Upper lobe of right lung (tissue), 1 donor: ENCODE data around the gene HDAC4. TPM values are rescaled to one million over a fixed set of nuclear protein-coding genes. Genes with fewer than 3 reads are reported as not detected.

Source experiments
- ATAC-seq: fragments of 200-7000 bp; cut with Tn5 transposase; one replicate; pipeline ENCODE4 v1.9.1; 2020; ENCODE audit warnings: mild to moderate bottlenecking, moderate library complexity
- DNase-seq: peaks from one replicate; pipeline ENCODE4 v3.0.0-alpha.2; 2020
- H3K27ac ChIP-seq: fragments of 200-600 bp; one replicate; pipeline ENCODE4 v1.8.0; 2022
- H3K27me3 ChIP-seq: fragments of 200-600 bp; one replicate; pipeline ENCODE4 v1.8.0; 2022; ENCODE audit warnings: mild to moderate bottlenecking
- H3K36me3 ChIP-seq: fragments of 200-600 bp; one replicate; pipeline ENCODE4 v1.8.0; 2022
- H3K4me1 ChIP-seq: fragments of 200-600 bp; one replicate; pipeline ENCODE4 v1.8.0; 2022
- H3K4me3 ChIP-seq: fragments of 200-600 bp; one replicate; pipeline ENCODE4 v1.8.0; 2022; ENCODE audit warnings: mild to moderate bottlenecking
- H3K9me3 ChIP-seq: fragments of 200-600 bp; one replicate; pipeline ENCODE4 v1.8.0; 2022
- intact Hi-C: fragments of 100-400 bp; cut with DNase I; formaldehyde crosslinking; loops from one replicate; pipeline ENCODE4 v1.11.0; 2022
- total RNA-seq: library from RNA; stranded (reverse); fragmentation: NEBNext Ultra II Directional; extraction: Animal tissue kit (Norgen Biotek cat#: 25700); gene quantifications from one replicate; pipeline ENCODE4 v1.2.1, GENCODE V29; 2021
- TF ChIP-seq, protein P1 (sequence below): fragments of 200-600 bp; IDR thresholded peaks from one replicate; pipeline ENCODE4 v1.8.0; 2022; ENCODE audit warnings: antibody characterized with exemption
- donor health status: DM: no; HTN: yes; CAD: no; lungs with severe emphysema.

Gene HDAC4
- total RNA-seq, 1 donor from 2014 or later, result 44.1 TPM

DNA sequence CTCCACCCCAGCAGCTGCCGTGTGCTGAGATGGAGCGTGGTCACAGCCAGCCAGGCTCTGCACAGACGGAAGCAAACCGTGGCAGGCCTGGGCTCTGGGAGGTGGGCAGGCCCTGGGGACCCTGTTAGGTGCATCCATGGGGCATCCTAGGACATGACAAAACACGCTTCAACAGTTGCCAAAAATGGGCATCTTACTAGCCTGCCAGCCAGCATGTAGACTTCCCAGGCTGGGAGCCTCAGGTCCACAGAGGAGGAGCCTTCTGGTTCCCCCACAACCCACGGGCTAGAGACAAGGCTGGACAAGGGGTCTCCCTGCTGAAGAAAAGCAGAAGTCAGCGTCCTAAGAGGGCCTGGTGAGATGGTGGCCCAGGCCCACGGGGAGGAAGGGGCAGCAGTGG is 139.5 kb downstream of the HDAC4 start:
- H3K4me1 ChIP-seq, result peaks cover 46% of the 10 kb centered on the region
- no peak for ATAC-seq
- intact Hi-C loops, result no loop called here

DNA sequence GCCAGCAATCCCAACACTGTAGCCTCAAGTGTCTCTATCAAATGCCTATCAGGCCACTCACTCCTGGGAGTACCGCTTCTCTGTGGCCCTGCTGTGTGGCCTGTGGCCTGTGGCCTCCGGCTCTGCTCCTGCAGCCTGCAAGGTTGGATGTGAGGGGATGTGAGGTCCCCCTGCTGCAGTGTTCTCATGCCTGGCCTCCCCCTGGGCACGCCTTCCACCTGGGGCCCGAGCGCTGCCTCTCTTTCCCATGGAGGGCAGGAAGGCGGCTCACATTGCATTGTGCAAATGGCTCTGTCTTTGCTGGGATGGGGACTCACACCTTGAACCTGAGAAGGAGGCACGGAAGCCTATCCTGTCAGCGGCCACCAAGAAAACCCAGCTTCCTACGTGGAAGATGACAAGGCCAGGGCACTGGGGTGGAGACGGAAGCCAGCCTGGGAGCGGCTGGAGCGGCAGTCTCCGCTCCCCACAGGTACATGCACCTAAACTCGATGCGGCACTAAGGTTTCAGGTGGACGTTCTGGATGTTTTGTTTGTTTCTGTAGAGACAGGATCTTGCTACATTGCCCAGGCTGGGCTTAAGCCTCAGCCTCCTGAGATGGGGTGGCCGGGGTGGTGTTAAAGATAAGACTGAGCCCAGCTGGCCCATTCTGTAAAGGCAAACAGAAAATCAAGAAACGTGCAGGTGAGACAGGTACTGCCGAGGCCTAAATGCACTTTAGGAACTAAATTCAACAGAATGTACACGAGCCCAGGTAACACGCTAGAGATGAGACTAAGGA is 140.1 kb downstream of the HDAC4 start:
- TF ChIP-seq, protein P1, sequence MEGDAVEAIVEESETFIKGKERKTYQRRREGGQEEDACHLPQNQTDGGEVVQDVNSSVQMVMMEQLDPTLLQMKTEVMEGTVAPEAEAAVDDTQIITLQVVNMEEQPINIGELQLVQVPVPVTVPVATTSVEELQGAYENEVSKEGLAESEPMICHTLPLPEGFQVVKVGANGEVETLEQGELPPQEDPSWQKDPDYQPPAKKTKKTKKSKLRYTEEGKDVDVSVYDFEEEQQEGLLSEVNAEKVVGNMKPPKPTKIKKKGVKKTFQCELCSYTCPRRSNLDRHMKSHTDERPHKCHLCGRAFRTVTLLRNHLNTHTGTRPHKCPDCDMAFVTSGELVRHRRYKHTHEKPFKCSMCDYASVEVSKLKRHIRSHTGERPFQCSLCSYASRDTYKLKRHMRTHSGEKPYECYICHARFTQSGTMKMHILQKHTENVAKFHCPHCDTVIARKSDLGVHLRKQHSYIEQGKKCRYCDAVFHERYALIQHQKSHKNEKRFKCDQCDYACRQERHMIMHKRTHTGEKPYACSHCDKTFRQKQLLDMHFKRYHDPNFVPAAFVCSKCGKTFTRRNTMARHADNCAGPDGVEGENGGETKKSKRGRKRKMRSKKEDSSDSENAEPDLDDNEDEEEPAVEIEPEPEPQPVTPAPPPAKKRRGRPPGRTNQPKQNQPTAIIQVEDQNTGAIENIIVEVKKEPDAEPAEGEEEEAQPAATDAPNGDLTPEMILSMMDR, result no peak
- H3K4me1 ChIP-seq, result peaks cover 41% of the 10 kb centered on the region
- intact Hi-C loops, result no loop called here
- ATAC-seq (no peak), DNase-seq (no peak)
- H3K9me3 ChIP-seq, result no peaks in the 10 kb centered on the region
- H3K27ac ChIP-seq, result no peak overlapping the region
- no peak overlapping the region for H3K4me3 ChIP-seq
- H3K36me3 ChIP-seq, result no peaks in the 10 kb centered on the region
- no peaks in the 10 kb centered on the region for H3K27me3 ChIP-seq

More for the DNA sequence above, 139.5 kb downstream of the HDAC4 start:
- no peaks in the 10 kb centered on the region for H3K36me3 ChIP-seq
- TF ChIP-seq, protein P1, result no peak
- no peaks in the 10 kb centered on the region for H3K9me3 ChIP-seq
- no peak overlapping the region for H3K4me3 ChIP-seq
- H3K27ac ChIP-seq, result no peak overlapping the region
- no peaks in the 10 kb centered on the region for H3K27me3 ChIP-seq
- no peak for DNase-seq

DNA sequence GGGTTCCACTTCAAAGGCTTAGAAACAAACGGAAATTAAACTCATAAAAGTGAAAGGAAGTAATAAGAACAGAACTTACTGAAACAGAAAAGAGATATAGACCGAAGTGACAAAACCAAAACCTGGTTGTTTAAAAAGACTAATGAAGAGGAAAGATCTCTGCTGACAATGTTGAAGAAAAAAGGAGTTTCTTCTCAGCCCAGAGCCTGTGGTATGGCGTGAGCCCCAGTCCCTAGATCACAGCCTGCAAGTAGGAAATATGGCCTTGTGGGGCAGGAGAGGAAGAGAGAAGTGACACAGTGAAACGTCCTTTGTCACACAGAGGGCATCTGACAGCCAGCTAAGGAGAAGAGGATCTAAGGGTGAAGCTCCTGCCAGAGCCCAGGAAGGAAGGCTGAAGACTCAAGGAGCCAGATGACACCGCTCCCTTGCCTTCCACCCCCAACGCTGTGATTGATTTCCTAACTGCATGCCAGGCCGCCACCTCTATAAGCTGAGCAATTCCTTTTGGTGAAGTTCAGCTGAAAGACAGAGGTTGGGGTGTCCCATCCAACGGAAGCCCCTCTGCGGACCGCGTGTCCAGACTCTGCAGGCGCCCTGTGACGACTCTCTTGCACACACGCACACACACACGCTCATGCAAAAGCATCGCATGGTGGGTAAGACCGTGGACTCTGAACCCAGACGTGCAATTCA is 141.1 kb downstream of the HDAC4 start:
- H3K27ac ChIP-seq, result peak overlapping the region; percentile 48
- peaks cover 31% of the 10 kb centered on the region for H3K4me1 ChIP-seq
- H3K4me3 ChIP-seq, result no peak overlapping the region
- no peaks in the 10 kb centered on the region for H3K27me3 ChIP-seq
- intact Hi-C loops, result no loop called here
- H3K36me3 ChIP-seq, result no peaks in the 10 kb centered on the region
- peak; percentile 83 for ATAC-seq
- no peaks in the 10 kb centered on the region for H3K9me3 ChIP-seq
- TF ChIP-seq, protein P1, result no peak
- DNase-seq, result no peak

DNA sequence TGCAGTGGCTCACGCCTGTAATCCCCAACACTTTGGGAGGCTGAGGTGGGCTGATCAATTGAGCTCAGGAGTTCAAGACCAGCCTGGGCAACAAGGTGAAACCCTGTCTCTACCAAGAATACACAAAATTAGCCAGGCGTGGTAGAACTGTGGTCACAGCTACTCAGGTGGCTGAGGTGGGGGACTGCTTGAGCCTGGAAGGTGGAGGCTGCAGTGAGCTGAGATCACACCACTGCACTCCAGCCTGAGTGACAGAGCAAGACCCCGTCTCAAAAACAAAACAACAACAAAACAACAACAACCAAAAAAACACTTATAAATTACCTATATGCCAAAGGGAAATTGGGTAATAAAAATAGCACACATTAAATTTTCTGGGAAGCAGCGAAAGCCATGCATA is 141.6 kb downstream of the HDAC4 start:
- DNase-seq (no peak), ATAC-seq (no peak)
- Histone ChIP-seq H3K4me1 (peaks cover 25% of the 10 kb centered on the region), H3K4me3 (no peak overlapping the region), H3K27ac (peak overlapping the region; percentile 48), H3K27me3 (no peaks in the 10 kb centered on the region), H3K36me3 (no peaks in the 10 kb centered on the region), H3K9me3 (no peaks in the 10 kb centered on the region)
- intact Hi-C loops, result no loop called here
- TF ChIP-seq, protein P1, result no peak

DNA sequence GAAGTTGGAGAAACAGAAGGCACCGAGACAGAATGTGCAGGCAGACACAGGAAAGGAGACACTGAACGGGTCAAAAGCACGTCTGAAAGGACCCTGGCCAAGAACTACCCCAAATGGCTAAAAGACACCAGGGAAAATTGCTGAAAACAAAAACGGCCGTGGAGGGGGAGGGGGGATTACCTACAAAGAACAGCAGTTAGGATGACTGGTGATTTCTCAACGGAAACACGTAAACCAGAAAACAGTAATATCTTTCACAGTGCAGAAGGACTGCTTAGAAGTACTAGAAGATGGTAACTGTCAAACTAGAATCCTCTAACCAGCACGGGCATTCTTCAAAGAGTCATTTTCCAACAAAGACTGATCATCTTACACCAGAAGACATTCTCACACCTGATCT is 142.6 kb downstream of the HDAC4 start:
- no peaks in the 10 kb centered on the region for H3K36me3 ChIP-seq
- no peaks in the 10 kb centered on the region for H3K27me3 ChIP-seq
- no peak for ATAC-seq
- peaks cover 16% of the 10 kb centered on the region for H3K4me1 ChIP-seq
- TF ChIP-seq, protein P1, result no peak
- H3K4me3 ChIP-seq, result no peak overlapping the region
- no peak overlapping the region for H3K27ac ChIP-seq
- intact Hi-C loops, result no loop called here
- H3K9me3 ChIP-seq, result no peaks in the 10 kb centered on the region
- DNase-seq, result no peak
